ENCODE data around the gene GNAI3.

DNA sequence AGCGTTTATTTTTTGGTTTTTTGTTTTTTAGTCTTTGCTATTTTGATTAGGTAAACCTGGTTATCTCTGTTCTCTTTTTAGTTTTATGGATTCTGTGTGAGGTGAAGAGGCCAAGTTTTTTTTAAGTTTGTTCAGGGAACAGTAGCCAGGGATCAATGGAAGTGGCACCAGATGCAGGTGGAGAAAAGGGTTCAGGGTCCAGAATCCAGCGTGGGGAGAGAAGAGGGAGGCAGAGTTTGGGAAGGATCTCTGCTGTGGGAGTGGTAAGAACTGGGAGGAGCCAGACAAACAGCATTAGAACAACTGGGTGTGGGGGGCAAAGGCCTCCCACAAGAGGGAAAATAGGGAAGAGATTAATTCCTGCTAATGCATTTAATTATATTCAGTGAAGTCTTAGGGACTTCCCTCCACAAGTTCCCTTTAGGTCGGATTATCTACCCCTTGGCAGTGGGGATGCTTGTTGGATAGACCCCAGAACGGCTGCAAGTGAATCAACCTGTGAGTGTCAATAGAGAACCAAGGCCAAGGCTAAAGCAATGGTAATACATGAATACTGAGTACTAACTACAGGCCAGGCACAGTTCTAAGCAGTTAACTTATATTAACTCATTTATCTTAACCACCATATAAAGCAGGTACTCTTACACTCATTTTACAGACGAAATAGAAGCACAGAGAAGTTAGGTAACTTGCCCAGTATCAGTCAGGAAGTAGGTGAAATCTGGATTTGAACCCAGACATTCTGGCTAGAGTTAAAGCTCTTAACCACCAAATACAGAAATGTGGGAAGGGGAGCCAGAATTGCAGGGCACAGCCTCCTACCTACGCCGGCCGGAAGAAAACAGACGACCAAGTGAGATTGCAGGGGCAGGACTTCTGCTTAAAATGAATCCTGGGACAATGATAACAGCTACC is 70.5 kb downstream of the GNAI3 start:
- TF ChIP-seq, protein P1, sequence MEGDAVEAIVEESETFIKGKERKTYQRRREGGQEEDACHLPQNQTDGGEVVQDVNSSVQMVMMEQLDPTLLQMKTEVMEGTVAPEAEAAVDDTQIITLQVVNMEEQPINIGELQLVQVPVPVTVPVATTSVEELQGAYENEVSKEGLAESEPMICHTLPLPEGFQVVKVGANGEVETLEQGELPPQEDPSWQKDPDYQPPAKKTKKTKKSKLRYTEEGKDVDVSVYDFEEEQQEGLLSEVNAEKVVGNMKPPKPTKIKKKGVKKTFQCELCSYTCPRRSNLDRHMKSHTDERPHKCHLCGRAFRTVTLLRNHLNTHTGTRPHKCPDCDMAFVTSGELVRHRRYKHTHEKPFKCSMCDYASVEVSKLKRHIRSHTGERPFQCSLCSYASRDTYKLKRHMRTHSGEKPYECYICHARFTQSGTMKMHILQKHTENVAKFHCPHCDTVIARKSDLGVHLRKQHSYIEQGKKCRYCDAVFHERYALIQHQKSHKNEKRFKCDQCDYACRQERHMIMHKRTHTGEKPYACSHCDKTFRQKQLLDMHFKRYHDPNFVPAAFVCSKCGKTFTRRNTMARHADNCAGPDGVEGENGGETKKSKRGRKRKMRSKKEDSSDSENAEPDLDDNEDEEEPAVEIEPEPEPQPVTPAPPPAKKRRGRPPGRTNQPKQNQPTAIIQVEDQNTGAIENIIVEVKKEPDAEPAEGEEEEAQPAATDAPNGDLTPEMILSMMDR (conservative IDR thresholded peaks at IDR 0.05; ENCODE audit: low read depth, low read length), result no peak
- TF ChIP-seq EZH2 (IDR thresholded peaks at IDR 0.05; ENCODE audit: low read length, unreplicated experiment), result no peak

All from PC-3 (cell line).